HG03575 (cell line): ENCODE results near the gene SDC1.
"Not testable (repeated sequence)": the region's sequence is repeated elsewhere in the genome, so short reads cannot be mapped to it uniquely, and the experiment has no call there.

ENCODE experiments used
- ATAC-seq: cut with Tn5 transposase; IDR thresholded peaks from one replicate; pipeline ENCODE4 v1.9.1; 2021; ENCODE audit not compliant: unreplicated experiment, insufficient number of reproducible peaks, low FRiP score; ENCODE audit errors: extremely low read depth

Gene SDC1

GRCh38 chr2:20224716-20225293 is at the start of gene SDC1:
Gene SDC1 (minus strand): TSS chr2:20225130. CDS start chr2:20224867, 263 bp downstream.
- no peak for ATAC-seq

- ATAC-seq: no peak
Measured at GRCh38 chr2:20273042-20273441, 48.1 kb upstream of the SDC1 start.

DNA sequence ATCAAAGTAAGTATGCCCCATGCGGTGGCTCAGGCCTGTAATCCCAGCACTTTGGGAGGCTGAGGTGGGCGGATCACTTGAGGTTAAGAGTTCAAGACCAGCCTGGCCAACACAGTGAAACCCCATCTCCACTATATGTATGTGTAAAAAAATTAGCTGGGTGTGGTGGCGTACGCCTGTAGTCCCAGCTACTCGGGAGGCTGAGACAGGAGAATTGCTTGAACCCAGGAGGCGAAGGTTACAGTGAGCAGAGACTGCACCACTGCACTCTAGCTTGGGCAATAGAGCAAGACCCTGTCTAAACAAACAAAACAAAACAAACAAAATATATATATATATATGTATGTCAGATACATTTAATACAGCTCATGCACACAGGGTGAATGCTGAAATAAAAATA is 43.4 kb upstream of the SDC1 start:
- ATAC-seq: not testable (repeated sequence)

GRCh38 chr2:20267529-20267928 is 42.6 kb upstream of the SDC1 start:
- ATAC-seq: no peak

GRCh38 chr2:20264629-20265028 is 39.7 kb upstream of the SDC1 start:
- no peak for ATAC-seq

DNA sequence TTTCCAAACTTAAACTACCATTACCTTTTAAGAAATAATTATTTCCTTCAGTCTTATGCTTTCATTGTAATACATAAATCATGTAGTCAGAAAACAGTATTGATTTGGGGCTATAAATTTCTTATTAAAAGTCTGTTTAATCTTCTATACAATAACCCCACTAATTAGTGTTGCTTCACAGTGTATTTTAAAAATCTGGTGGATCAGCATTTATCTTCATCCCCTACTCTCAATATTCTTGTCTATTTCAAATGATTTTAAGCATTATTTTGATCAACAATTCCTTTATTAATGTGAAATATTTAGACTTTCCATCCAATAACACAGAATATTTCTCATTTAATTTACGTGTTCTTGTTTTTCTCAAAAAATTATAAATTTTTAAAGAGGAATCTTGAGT is 32.5 kb upstream of the SDC1 start:
- ATAC-seq: no peak

DNA sequence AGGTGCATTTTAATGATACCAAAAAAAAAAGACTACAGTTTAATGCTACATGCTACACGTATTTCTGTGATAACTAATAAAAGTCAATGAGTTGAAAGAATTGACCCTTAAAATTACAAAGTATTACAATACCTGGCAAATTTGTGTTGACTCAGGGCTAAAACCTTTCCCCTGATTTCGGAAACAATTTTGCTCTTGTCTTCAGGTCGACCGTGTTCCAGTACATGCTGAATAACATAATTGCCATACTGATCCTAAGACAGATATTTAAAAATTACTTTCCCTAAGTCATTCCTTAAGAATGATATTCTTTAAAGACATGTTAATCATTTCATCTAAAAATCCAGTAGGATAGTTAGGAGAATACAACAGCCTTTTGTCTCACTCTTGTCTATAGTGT is 29.8 kb upstream of the SDC1 start:
- no peak for ATAC-seq

DNA sequence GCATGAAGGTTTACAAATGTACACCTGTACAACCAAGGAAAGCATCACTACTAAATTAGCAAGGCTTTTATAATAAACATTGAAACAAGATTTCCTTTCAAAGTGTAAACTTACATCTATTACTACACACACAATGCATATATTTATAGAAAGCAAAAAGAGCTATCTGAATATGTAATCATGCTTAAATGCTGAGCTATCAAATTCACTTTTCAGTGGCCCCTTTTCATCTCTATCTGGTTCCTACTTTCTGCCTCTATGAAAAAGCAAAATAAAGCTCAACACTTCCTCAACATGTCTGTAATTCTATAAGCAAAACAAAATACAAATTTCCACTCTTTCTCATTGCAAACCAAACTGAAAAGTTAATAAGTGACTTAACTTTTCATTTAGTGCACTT is 25.5 kb upstream of the SDC1 start:
- ATAC-seq: no peak

- no peak for ATAC-seq
Measured at GRCh38 chr2:20249170-20249569, 24.2 kb upstream of the SDC1 start.

GRCh38 chr2:20247084-20247483 is 22.2 kb upstream of the SDC1 start:
- no peak for ATAC-seq

DNA sequence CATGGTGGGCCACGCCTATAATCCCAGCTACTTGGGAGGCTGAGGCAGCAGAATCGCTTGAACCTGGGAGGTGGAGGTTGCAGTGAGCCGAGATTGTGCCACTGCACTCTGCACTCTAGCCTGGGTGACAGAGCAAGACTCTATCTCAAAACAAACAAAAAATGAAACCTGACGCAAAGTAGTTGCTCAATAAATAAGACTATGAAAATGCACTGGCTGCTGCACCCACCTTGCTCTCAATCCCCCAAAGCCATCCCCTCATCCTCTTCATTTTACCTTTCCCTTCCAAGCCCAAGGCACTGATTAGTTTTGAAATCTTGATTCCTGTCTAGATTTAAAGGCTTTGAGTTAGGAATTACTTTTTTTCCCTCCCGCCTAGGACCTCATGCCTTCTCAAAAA is 18.7 kb upstream of the SDC1 start:
- ATAC-seq: not testable (repeated sequence)

GRCh38 chr2:20242727-20243377 is 17.9 kb upstream of the SDC1 start:
- no peak for ATAC-seq

DNA sequence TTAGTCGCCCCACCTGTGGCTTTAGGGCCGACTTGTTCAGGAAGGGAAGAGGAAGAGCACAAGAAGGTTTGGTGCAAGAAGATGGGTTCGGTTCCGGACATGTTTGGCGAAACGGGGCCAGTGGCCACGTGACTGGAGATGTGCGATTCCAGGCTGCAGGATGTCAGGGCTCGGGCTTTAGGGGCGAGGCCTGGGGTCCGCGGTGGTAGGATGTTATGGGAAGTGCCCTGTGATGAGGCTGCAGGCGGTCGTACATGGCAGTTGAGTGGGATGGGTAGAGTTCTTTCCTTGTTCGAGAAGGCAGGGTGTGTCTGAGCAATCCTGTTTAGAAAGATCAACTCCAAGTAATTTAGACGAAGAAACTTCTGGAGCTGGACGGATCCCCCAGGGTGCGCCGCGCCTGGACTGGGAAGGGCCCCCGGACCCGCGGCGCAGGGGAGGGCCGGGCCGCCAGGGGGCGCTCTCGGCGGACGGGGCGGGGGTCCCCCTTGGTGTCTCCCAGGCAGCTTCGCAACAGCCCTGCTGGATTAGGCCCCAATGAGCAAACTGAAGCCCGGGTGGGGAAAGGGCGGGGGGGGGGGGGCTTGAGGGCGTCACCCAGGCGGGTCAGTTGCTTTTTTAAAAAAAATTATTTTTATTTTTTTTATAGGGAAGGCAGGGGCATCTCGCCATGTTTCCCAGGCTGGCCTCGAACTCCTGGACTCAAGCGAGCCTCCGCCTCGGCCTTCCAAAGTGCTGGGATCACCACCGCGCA is 17.2 kb upstream of the SDC1 start:
- no peak for ATAC-seq

- ATAC-seq: not testable (repeated sequence)
Measured at GRCh38 chr2:20240291-20240690, 15.4 kb upstream of the SDC1 start.

DNA sequence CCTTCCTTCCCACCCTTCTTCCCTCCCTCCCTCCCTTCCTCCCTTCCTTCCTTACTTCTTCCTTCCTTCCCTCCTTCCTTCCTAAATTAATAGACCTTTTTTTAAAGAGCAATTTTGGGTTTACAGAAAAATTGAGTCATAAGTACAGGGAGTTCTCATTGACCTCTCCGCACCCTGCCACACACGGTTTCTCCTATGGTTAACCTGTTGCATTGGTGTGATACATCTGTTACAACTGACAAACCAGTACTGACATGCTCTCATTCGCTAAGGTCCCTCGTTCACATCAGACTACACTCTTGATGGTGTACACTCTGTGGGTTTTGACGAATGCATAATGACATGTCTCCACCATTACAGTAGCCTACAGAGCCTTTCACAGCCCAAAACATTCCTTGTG is 11.6 kb upstream of the SDC1 start:
- ATAC-seq: no peak

DNA sequence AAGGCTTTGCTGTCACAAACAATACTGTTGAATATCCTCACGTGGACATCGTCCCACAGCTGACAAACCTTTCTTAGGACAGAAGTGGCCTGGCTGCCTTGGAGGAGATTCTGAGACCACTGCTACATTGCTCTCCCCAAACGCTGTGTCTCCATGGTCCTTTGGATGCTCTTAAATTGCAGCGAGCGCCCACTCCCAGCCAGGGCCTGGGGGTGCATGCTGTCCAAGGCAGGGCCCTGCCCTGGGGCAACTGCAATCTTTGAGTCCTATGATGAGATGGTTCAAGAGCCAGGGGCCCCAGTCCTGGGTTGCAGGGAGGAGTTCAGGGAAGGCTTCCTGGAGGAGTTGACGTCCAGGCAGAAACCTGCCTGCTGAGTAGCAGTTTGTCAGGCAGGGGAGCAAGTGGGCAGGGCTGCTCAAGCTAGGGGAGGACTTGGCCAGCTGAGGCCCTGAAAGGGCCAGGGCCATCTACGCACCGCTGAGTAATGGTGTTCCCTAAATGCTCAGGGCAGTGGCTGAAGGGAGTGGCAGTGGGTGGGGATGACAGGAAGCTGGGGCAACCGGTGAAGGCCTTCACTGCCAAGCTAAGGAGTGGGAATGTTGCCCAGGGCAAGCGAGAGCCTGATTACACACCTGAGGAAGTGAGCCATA is 10.8 kb upstream of the SDC1 start:
- ATAC-seq: no peak

DNA sequence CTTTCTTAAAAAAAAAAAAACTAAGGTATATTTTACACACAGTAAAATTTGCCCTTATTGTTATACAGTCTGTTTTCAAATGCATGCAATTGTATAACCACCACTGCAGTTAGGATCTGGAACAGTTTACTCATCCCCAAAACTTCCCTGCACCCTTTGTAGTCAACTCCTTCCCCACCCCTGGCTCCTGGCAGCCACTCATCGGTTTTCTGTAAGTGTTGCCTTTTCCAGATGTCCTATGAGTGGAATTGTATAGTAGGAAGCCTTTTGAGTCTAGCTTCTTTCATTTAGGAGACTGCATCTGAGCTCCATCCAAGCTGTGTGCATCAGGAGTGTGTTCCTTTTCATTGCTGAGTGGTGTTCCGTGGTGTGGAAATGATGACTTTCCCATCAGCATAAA is 9.7 kb upstream of the SDC1 start:
- ATAC-seq: not testable (repeated sequence)

DNA sequence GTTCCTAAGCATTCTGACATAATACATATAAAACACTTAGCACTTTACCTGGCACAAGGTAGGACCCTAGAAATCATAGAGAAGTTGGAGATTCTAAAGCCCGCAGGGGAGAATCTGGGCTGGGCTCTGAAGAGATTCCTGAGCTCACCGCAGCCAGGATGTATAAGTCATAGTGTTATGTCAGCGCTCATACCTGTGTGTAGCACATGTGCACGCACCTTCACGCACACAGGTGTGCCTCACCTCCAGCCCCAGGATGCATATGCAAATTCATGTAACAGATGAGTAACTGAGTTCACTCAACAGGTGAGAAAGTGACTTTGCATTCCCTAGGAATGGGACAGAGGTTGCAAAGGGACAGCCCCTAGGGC is 7.9 kb upstream of the SDC1 start:
- ATAC-seq: no peak

GRCh38 chr2:20231598-20232026 is 6.7 kb upstream of the SDC1 start:
- no peak for ATAC-seq

DNA sequence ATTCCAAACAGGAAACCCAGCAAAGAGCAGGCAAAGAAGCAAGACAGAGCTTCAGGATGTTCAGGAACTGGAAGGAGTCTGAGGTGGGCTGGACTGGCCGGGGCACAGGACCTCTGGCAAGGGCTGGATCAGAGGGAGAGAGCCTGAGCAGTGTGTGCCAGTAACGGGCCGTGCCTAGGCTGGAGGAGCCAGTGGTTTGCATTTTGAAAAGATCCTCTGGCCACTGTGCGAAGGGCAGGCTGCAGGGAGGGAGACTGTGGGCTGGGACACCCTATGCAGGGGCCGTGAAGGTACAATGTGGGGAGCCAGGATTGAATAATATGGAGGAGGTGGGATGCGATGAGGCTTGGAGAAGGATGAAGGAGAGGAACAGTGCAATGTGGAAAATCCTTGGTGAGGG is 6.2 kb upstream of the SDC1 start:
- ATAC-seq: no peak
